Measurements from ENCODE around the gene CLDN6.

CLDN6 gene

DNA sequence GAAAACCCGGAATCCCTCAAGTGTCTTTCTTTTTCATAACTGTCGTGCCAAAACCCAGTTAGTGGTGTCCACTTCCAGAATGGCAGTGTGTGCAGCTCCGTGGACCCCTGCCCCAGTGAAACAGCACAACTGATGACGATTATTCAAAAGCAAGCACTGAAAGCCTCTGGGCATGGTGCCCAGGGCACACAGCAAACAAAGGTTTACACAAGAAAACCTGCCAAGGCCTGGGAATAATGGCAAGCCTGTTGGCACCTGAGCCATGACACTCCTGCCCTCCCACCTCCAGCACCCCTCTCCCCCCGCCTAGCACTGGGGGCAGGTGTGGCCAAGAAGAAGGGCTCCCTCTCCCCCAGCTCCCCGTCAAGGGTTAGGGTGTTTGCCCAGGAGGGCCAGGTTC is 40.5 kb downstream of the CLDN6 start:
- DNase-seq: no peak
- in situ Hi-C loops (cut with MboI; ENCODE audit: low pct_unique_long_range_greater_than_20kb, low sequenced_read_pairs): no loop called here

DNA sequence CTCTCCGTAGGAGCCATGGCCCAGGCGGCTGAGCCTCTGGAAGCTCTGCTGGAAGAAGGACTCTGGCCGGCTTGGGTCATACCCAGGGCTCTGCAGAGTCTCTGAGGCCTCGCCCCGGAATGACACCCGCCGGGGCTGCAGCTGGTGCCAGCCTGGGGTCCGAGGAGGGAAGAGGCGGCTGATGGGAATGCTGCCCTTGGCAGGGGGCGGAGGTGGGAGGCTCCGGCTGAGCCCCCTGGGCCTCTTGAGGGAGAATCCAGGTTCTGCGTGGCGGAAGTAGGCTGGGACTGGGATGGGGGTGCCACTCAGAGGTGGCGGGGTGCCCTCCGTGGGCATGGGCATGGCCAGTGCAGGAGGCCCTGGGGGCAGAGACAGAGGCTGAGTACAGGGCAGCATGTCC is 41.3 kb downstream of the CLDN6 start:
- no peak for DNase-seq
- in situ Hi-C loops (cut with MboI; ENCODE audit: low pct_unique_long_range_greater_than_20kb, low sequenced_read_pairs): no loop called here

DNA sequence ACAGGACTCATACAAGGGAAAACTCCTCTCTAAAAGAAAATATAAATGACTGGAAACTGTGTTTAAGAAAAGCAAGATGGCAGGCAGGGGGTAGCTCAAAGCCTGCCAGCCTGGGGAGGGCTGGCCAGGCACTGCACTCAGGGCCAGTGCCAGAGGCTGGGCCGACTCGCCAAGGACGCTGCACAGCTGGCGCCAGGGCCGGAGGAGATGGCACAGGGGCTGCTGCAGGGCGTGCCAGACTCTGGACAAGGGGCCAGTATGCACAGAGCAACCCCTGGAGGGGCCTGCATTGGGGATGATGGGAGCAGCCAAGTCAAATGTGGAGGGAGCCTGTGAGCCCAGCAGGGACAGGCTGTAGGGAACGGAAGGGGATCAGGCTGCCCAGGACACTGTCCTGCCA is 41.8 kb downstream of the CLDN6 start:
- in situ Hi-C loops (cut with MboI; ENCODE audit: low pct_unique_long_range_greater_than_20kb, low sequenced_read_pairs): no loop called here
- DNase-seq: no peak

DNA sequence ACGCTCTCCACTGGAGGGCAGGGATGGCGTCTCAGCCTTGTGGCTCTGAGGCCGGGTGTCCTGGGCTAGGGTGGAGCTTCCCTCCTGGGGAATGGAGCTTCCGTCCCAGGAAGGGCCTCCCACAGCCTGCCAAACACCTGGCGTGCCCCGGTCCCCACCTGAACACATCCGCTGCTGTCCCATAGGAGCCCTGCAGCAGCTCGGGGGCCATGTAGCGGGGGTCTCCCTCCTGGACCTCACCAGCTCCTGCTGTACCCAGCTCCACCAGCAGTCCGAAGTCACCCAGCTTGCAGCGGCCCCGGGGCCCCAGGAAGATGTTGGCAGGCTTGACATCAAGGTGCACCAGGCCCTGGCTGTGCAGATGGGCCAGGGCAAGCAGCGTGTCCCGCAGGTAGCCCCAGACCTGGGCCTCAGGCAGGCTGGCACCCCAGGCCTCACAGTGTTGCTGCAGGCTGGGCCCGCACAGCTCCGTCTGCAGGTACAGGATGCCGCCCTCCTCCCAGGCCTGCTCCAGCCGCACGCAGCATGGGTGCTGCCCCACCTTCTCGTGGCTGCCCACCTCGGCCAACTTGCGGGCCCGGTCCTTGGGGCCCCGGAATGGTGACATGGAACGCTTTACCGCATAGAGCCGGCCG is 42.7 kb downstream of the CLDN6 start:
- in situ Hi-C loops (cut with MboI; ENCODE audit: low pct_unique_long_range_greater_than_20kb, low sequenced_read_pairs): no loop called here
- DNase-seq: no peak

DNA sequence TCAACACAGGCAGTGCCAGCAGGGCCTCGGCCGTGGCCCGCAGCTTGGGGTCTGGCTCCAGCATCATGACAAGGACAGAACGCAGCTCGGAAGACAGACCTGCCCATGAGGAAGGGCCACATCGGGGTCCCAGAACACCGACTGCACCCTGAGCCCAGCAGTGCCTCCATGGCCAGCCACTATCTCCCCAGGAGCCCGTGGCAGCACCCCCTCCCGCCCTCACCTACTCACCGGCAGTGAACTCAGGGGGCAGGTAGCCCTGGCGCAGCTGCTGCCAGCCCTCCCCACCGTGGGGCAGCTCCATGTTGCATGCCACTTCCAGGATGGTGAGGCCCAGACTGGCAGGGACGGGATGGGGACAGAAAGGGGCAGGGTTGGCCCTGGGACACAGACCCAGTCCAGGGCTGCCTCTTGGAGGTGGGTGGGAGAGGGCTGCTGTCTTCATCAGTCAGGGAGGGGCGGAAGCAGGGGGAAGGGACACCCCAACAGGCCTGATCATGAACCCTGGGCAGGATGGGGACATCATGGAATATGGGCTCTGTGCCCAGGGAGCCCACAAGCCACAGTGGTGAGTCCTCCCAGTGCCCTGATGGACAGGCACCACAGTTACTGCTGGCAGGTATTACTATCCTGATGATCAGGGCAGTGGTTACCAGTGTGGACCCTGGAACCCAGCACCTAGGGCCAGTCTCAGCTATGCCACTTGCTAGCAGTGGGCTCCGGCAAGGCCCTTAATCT is 43.5 kb downstream of the CLDN6 start:
- no peak for DNase-seq
- in situ Hi-C loops (cut with MboI; ENCODE audit: low pct_unique_long_range_greater_than_20kb, low sequenced_read_pairs): no loop called here

DNA sequence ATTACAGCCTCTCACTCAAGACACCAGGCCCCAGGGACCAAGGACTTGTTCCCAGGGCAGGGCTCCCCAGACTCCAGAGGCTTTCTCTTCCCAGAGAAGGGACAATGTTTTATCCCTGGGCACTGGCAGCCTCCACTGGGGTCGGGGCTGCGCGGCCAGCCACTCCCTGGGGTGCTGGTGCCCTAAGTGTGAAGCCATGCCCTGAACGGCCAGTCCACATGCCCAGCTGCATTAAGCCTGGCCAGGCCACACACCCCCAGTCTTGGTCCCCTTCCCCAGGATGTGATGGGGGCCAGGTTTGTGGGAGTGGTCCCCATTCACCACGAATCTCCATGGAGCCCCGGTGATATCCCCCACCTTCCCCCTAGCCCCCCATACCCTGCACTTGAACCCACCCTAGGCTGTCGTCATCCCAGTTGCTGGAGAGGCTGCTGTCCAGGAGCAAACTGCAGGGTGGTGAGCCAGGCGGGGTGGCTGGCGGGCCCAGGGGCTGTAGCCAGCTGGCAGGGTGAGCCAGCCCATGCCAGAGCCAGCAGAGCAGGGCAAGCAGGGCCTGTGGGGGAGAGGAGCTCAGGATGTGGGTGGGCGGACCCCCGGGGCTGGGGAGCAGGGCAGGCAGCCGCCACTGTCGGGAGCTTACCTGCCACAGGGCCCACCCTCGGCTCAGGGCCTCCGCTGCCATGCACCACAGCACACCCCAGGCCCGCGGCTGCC is 44.2 kb downstream of the CLDN6 start:
- in situ Hi-C loops (cut with MboI; ENCODE audit: low pct_unique_long_range_greater_than_20kb, low sequenced_read_pairs): no loop called here
- no peak for DNase-seq

DNA sequence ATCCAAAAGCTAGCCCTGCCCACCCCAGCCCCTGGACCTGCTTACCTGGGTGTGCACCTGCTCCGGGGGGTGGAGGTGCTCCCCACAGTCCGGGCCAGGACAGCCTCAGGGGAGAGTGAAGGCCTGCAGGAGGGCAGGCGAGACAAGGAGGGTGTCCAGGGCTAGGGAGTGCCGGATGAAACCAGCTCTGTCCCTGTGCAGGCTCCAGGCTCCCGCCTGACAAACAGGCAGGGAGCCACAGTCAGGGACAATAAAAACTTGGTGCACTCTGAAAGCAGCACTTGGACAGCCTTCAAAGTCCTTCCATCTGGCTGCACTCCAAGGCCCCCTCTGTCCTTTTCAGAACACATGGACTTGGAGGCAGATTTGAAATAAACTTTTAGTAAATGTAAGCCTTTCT is 44.9 kb downstream of the CLDN6 start:
- in situ Hi-C loops (cut with MboI; ENCODE audit: low pct_unique_long_range_greater_than_20kb, low sequenced_read_pairs): no loop called here
- DNase-seq: no peak

DNA sequence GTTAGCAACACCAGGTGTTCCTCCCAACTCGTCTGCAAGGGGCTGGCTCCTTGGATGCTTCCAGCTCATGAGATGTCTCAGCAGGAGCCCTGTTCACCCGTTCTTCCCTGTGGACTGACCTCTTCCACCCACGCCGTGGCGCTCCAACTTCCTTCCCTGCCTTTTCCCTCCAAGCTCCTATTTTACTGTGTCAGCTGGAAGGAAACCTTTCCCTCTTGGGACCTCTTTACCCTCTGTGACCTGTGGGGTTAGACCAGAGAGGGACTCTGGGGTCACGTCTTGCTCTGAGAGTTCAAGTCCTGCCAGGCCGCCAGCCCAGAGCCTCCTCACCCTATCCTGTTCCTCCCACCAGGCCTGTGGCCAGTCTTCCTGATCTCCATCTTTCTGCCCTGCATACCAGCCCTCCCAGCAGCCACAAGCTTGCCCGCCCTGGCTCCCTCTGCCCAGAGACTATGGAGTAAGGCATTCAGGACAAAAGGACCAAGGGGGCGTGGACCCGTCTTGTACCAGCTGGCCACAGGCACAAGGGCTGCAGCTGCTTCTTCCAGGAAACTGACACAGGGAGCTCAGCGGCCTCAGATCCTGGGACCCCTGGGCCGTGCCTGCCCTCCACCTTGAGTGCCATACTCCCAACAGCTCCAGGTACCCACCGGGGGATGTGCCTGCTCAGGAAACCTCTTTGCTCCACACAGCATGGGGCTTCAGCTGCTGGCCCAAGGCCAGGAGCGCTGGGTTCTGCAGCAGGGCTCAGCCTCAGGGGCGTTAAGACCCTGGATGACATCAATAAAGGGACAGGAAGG is 45.8 kb downstream of the CLDN6 start:
- DNase-seq: no peak
- in situ Hi-C loops (cut with MboI; ENCODE audit: low pct_unique_long_range_greater_than_20kb, low sequenced_read_pairs): no loop called here

DNA sequence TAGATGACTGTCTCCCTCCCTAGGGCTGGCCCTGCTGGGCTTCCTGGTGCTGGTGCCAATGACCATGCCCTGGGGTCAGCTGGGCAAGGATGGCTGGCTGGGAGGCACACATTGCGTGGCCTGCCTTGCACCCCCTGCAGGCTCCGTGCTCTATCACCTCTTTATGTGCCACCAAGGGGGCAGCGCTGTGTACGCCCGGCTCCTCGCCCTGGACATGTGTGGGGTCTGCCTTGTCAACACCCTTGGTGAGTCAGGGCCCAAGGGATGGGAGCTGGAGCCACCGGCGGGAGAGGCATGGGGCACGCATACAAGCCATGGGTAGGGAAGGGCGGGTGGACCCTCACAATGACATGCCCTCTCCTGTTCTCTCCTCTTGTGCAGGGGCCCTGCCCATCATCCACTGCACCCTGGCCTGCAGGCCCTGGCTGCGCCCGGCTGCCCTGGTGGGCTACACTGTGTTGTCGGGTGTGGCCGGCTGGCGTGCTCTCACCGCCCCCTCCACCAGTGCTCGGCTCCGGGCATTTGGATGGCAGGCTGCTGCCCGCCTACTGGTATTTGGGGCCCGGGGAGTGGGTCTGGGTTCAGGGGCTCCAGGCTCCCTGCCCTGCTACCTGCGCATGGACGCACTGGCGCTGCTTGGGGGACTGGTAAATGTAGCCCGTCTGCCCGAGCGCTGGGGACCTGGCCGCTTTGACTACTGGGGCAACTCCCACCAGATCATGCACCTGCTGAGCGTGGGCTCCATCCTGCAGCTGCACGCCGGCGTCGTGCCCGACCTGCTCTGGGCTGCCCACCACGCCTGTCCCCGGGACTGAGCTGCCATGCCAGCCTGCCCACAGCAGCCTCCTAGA is 46.6 kb downstream of the CLDN6 start:
- DNase-seq: no peak
- in situ Hi-C loops (cut with MboI; ENCODE audit: low pct_unique_long_range_greater_than_20kb, low sequenced_read_pairs): no loop called here

DNA sequence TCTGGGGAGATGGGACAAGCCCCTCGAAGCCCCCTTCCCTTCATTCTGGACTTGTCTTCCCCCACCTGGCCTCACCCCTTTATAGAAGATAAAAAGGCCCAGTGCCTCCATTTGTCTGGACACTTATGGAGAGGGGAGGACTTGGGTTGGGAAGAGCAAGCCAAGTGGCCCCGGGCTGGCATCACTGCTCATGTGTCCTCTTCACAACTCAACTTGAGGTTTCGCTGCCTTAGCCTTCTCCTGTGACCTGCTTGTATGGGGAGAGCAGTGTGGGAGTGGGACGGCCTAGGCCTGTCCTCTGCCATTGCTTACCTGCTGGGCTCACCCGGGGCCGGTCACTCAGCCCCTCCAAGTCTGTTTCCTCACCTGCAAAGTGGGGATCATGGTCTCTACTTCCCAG is 47.4 kb downstream of the CLDN6 start:
- in situ Hi-C loops (cut with MboI; ENCODE audit: low pct_unique_long_range_greater_than_20kb, low sequenced_read_pairs): no loop called here

DNA sequence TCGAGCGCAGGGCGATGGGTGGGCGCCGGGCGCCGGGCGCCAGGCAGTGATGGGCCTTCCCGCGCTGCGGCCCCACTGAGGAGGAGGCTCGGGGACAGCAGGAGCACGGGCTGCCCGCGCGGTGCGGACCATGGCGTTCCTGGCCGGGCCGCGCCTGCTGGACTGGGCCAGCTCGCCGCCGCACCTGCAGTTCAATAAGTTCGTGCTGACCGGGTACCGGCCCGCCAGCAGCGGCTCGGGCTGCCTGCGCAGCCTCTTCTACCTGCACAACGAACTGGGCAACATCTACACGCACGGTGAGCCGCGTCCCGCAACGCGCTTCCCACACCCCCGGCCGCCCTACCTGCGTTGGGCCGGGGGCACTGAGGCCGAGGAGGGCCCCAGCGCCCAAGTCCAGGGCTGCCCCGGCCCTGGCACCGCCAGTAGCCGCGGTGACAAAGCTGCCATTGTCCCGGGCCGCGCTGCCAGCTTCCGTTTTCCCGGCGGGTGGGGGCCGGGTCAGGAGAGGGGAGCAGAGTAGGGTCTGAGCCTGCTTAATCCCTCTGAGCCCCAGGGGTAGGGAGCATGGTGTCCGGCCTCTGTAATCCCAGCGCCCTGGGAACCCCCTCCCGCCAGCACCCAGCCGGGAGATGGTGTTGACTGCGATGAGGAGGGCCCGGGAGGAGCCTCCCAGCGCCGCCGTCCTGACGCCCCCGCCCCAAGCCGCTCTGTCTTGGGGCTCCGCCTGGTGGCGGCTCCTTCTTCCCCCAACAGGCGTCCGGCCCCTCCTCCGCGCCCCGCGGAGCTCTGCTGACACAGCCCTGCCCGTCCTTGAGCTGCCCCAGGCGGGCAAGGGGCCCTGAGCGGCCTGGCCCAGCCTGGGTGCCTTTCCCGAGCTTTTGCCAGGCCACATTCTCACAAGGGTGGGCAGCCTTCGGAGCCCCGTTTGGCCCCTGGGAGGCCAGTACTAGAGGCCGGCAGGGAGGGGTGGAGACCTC is 48.1 kb downstream of the CLDN6 start:
- DNase-seq: peak; percentile 90
- in situ Hi-C loops (cut with MboI; ENCODE audit: low pct_unique_long_range_greater_than_20kb, low sequenced_read_pairs): no loop called here

More for the DNA sequence above, 47.4 kb downstream of the CLDN6 start:
- no peak for DNase-seq

DNA sequence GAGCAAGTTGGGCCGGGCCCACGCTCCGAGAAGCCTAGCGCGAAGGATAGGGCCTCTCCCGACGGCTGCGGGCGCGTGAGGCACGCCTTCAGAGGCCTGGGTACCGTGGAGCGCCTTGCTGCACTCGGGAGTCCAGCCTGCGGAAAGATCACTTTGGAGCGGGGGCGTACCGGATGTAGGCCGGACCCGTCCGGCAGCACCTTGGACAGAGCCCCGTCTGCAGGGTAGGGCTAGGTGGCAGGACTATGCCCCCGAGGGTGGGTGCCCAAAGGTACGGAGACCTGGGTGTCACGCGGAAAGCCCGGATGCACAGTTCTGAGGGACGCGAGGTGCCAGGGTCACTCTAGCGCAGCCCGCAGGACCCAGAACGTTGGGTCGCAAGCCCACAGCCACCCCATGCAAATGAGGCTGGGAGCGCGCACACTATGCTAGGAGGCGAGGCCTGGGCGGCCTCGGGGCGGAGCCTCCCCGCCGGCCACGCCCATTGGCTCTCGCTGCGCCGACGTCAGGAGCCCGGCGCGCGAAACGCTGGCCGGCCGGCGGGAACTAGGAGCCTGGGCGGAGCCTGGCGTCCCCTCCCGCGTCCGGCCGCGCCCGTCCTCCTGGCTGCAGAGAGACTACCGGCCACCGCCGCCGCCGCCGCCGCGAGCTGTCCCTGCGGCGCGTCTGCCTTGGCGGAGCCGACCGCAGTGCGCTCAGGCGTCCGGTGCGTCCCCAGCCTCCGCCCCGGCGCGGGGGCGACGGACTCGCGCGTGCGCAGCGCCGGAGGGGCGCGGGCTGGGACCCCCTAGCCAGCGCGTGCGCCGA is 49.0 kb downstream of the CLDN6 start, which contains the start of gene PAQR4:
TSS of gene PAQR4 (plus strand) at position 611 of the 807 bp plus-strand sequence. CDS start 327 bp downstream, outside the sequence.
- DNase-seq: peak; percentile 93
- in situ Hi-C loops (cut with MboI; ENCODE audit: low pct_unique_long_range_greater_than_20kb, low sequenced_read_pairs): no loop called here

DNA sequence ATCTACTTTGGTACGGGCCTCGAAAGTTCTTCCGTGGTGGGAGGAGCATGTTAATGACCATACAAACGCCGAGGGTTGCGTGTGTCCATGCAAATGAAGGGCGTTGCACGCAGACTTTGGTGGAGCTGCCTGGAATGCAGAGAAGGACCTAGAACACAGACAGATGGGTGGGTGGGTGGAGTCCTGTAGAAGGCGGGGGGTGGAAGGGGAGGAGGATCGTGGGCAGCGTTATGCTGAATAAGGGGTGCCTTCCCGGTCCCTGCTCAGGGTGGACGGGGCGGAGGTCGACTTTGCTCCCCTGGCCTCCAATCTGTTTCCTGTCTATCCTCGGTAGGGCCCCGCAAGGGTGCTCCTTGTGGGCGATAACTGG is 49.6 kb downstream of the CLDN6 start:
- DNase-seq: no peak

DNA sequence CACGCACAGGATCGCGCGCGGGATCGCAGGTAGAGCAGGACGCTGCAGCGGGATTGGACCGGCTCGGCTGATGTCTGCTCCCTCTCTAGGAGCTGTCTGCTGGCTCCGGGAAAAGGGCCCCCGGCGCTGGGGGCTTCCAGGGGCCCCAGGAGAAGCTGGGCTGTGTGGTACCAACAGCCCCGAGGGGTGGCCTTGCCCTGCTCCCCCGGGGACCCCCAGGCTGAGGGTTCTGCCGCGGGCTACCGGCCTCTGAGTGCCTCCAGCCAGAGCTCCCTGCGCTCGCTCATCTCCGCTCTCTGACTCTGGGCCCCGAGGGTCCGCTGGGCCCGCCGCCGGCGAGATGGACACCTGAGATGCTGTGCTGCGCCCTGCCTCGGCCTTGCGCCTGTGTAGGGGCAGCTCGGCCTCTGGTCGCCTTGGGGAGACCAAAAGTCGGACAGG is 50.2 kb downstream of the CLDN6 start:
- no peak for DNase-seq
- in situ Hi-C loops (cut with MboI; ENCODE audit: low pct_unique_long_range_greater_than_20kb, low sequenced_read_pairs): no loop called here

More for the DNA sequence above, 49.6 kb downstream of the CLDN6 start:
- in situ Hi-C loops (cut with MboI; ENCODE audit: low pct_unique_long_range_greater_than_20kb, low sequenced_read_pairs): no loop called here

DNA sequence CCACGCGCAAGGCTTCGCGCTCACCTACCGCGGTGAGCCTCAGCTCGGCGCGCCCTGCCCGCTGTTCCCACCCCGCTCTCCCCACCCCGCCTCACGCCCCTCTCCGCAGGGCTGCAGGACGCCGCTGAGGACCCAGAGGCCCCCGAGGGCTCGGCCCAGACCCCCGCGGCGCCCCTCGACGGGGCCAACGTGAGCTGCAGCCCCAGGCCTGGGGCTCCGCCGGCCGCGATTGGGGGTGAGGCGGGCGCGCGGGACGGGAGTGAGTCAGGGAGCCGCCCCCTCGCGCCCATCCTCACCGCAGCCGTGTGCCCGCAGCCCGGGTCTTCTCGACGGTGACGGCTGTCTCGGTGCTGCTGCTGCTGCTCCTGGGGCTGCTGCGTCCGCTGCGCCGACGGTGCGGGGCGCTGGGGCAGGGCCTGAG is 50.8 kb downstream of the CLDN6 start:
- in situ Hi-C loops (cut with MboI; ENCODE audit: low pct_unique_long_range_greater_than_20kb, low sequenced_read_pairs): no loop called here
- DNase-seq: no peak

DNA sequence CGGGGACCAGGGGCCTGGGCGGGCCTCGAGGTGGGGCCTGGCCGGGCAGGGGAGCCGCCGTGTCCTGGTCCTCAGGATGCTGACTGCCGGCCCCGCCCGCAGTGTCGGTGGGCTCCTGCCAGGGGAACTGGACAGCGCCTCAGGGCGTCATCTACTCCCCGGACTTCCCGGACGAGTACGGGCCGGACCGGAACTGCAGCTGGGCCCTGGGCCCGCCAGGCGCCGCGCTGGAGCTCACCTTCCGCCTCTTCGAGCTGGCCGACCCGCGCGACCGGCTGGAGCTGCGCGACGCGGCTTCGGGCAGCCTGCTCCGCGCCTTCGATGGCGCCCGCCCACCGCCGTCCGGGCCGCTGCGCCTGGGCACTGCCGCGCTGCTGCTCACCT is 51.2 kb downstream of the CLDN6 start:
- in situ Hi-C loops (cut with MboI; ENCODE audit: low pct_unique_long_range_greater_than_20kb, low sequenced_read_pairs): no loop called here
- DNase-seq: no peak

All from KBM-7 (cell line).